Activated CD4-positive, alpha-beta T cell treated with anti-CD3 and anti-CD28 coated beads, Interleukin-2, amount 10 ng/mL, durations not matched to agents 7 days and 5 days (primary cell): ENCODE measurements around the gene CLTC. TPM values are rescaled to one million over a fixed set of nuclear protein-coding genes. Genes with fewer than 3 reads are reported as not detected.

Experiments used
- CTCF ChIA-PET: fragments of 350-600 bp; sonication (Branson Sonifier 250); formaldehyde crosslinking; loops from one replicate; lab custom pipeline; 2021; ENCODE audit warnings: antibody characterized with exemption; lab: Charles Lee
- POLR2A ChIA-PET: fragments of 350-600 bp; sonication (Branson Sonifier 250); formaldehyde crosslinking; loops from one replicate; lab custom pipeline; 2021; ENCODE audit warnings: antibody characterized with exemption; lab: Charles Lee
- DNase-seq: peaks from one replicate; pipeline ENCODE4 v3.0.0-alpha.2; 2020
- H3K27ac Mint-ChIP-seq: one replicate; pipeline ENCODE4 v1.8.0; 2021; ENCODE audit warnings: mild to moderate bottlenecking, moderate library complexity, mixed read lengths
- H3K27me3 Mint-ChIP-seq: one replicate; pipeline ENCODE4 v1.8.0; 2021; ENCODE audit warnings: mixed read lengths
- H3K36me3 Mint-ChIP-seq: one replicate; pipeline ENCODE4 v1.8.0; 2021; ENCODE audit warnings: low read depth, mixed read lengths
- H3K4me1 Mint-ChIP-seq: one replicate; pipeline ENCODE4 v1.8.0; 2021; ENCODE audit warnings: mixed read lengths
- H3K4me3 Mint-ChIP-seq: one replicate; pipeline ENCODE4 v1.8.0; 2021; ENCODE audit warnings: mild to moderate bottlenecking, moderate library complexity, mixed read lengths
- H3K9me3 Mint-ChIP-seq: one replicate; pipeline ENCODE4 v1.8.0; 2021; ENCODE audit warnings: mixed read lengths
- total RNA-seq, 2 experiments: library from RNA; stranded (reverse); gene quantifications; one replicate each; pipeline ENCODE4 v1.2.3, GENCODE V29; 2021

The CLTC gene
- total RNA-seq, 2 experiments from 2014 or later: 135 to 140 TPM

GRCh38 chr17:59668816-59669215, 49.1 kb downstream of the CLTC start:
- no peak for DNase-seq
- H3K27ac Mint-ChIP-seq: no peak overlapping the region
- H3K27me3 Mint-ChIP-seq: no peaks in the 10 kb centered on the region
- no peak overlapping the region for H3K4me3 Mint-ChIP-seq
- POLR2A ChIA-PET: interaction anchor here (0.6 kb wide), 1 partner anchor 443 kb away, joined by 4 read pairs; no protein-coding TSS in a partner anchor
- H3K9me3 Mint-ChIP-seq: no peaks in the 10 kb centered on the region
- peaks cover 24% of the 10 kb centered on the region for H3K4me1 Mint-ChIP-seq
- CTCF ChIA-PET: interaction anchor here (1.0 to 1.2 kb wide), 2 partner anchors 18 to 34 kb away, joined by 3 read pairs; no protein-coding TSS in a partner anchor
- peaks cover 43% of the 10 kb centered on the region for H3K36me3 Mint-ChIP-seq

- POLR2A ChIA-PET: interaction anchor here (0.6 kb wide), 1 partner anchor 444 kb away, joined by 4 read pairs; no protein-coding TSS in a partner anchor
These were observed 49.7 kb downstream of the CLTC start for GRCh38 chr17:59669411-59669810.

GRCh38 chr17:59669944-59670343, 50.2 kb downstream of the CLTC start:
- CTCF ChIA-PET: interaction anchor here (1.0 to 1.7 kb wide), 8 partner anchors 10 to 191 kb away, joined by 3 to 6 read pairs (median 3); no protein-coding TSS in a partner anchor
- Mint-ChIP-seq H3K36me3 (peaks cover 40% of the 10 kb centered on the region), H3K4me3 (no peak overlapping the region), H3K4me1 (peaks cover 24% of the 10 kb centered on the region), H3K9me3 (no peaks in the 10 kb centered on the region), H3K27ac (peak overlapping the region; percentile 57), H3K27me3 (no peaks in the 10 kb centered on the region)
- DNase-seq: no peak
- POLR2A ChIA-PET: no interaction called here

More at GRCh38 chr17:59669411-59669810, 49.7 kb downstream of the CLTC start:
- H3K36me3 Mint-ChIP-seq: peaks cover 40% of the 10 kb centered on the region
- DNase-seq: no peak
- H3K4me3 Mint-ChIP-seq: no peak overlapping the region
- H3K4me1 Mint-ChIP-seq: peaks cover 24% of the 10 kb centered on the region
- no peaks in the 10 kb centered on the region for H3K27me3 Mint-ChIP-seq
- no peak overlapping the region for H3K27ac Mint-ChIP-seq
- CTCF ChIA-PET: interaction anchor here (1.0 to 1.5 kb wide), 5 partner anchors 17 to 34 kb away, joined by 3 to 6 read pairs (median 3); no protein-coding TSS in a partner anchor
- H3K9me3 Mint-ChIP-seq: no peaks in the 10 kb centered on the region

GRCh38 chr17:59671386-59671785, 51.7 kb downstream of the CLTC start:
- H3K27me3 Mint-ChIP-seq: no peaks in the 10 kb centered on the region
- H3K4me3 Mint-ChIP-seq: no peak overlapping the region
- H3K27ac Mint-ChIP-seq: peak overlapping the region; percentile 43
- no peak for DNase-seq
- POLR2A ChIA-PET: no interaction called here
- peaks cover 24% of the 10 kb centered on the region for H3K4me1 Mint-ChIP-seq
- CTCF ChIA-PET: interaction anchor here (0.5 to 1.7 kb wide), 5 partner anchors 11 to 189 kb away, joined by 3 to 5 read pairs (median 4); no protein-coding TSS in a partner anchor
- H3K36me3 Mint-ChIP-seq: peaks cover 41% of the 10 kb centered on the region
- no peaks in the 10 kb centered on the region for H3K9me3 Mint-ChIP-seq

- Mint-ChIP-seq H3K4me3 (no peak overlapping the region), H3K9me3 (no peaks in the 10 kb centered on the region), H3K36me3 (peaks cover 49% of the 10 kb centered on the region), H3K27ac (no peak overlapping the region), H3K27me3 (no peaks in the 10 kb centered on the region), H3K4me1 (peaks cover 15% of the 10 kb centered on the region)
- DNase-seq: no peak
- CTCF ChIA-PET: interaction anchor here (1.1 to 1.7 kb wide), 4 partner anchors 8 to 29 kb away, joined by 3 to 5 read pairs (median 4); no protein-coding TSS in a partner anchor
- POLR2A ChIA-PET: no interaction called here
These were observed 55.5 kb downstream of the CLTC start for GRCh38 chr17:59675231-59675630.

- DNase-seq: no peak
- H3K4me3 Mint-ChIP-seq: no peak overlapping the region
- no peaks in the 10 kb centered on the region for H3K9me3 Mint-ChIP-seq
- no peak overlapping the region for H3K27ac Mint-ChIP-seq
- peaks cover 54% of the 10 kb centered on the region for H3K36me3 Mint-ChIP-seq
- POLR2A ChIA-PET: no interaction called here
- CTCF ChIA-PET: interaction anchor here (1.5 kb wide), 1 partner anchor 10 kb away, joined by 5 read pairs; no protein-coding TSS in a partner anchor
- peaks cover 5% of the 10 kb centered on the region for H3K4me1 Mint-ChIP-seq
- H3K27me3 Mint-ChIP-seq: no peaks in the 10 kb centered on the region
These were observed 57.0 kb downstream of the CLTC start for GRCh38 chr17:59676716-59677115.

GRCh38 chr17:59678918-59679317, 59.2 kb downstream of the CLTC start:
- ChIA-PET POLR2A (no interaction called here), CTCF (interaction anchor here (0.7 to 0.9 kb wide), 2 partner anchors 22 to 25 kb away, joined by 3 read pairs; no protein-coding TSS in a partner anchor)
- Mint-ChIP-seq H3K4me3 (no peak overlapping the region), H3K36me3 (peaks cover 63% of the 10 kb centered on the region), H3K4me1 (no peaks in the 10 kb centered on the region), H3K27me3 (no peaks in the 10 kb centered on the region), H3K27ac (no peak overlapping the region), H3K9me3 (no peaks in the 10 kb centered on the region)
- DNase-seq: no peak

- no peak overlapping the region for H3K4me3 Mint-ChIP-seq
- ChIA-PET POLR2A (no interaction called here), CTCF (no interaction called here)
- H3K36me3 Mint-ChIP-seq: peaks cover 62% of the 10 kb centered on the region
- no peak for DNase-seq
- H3K4me1 Mint-ChIP-seq: no peaks in the 10 kb centered on the region
- H3K27ac Mint-ChIP-seq: no peak overlapping the region
- H3K27me3 Mint-ChIP-seq: no peaks in the 10 kb centered on the region
- no peaks in the 10 kb centered on the region for H3K9me3 Mint-ChIP-seq
These were observed 60.6 kb downstream of the CLTC start for GRCh38 chr17:59680314-59680713.

- POLR2A ChIA-PET: no interaction called here
- CTCF ChIA-PET: interaction anchor here (0.7 to 1.6 kb wide), 4 partner anchors 9 to 204 kb away, joined by 3 to 5 read pairs (median 4); no protein-coding TSS in a partner anchor
- Mint-ChIP-seq H3K27ac (no peak overlapping the region), H3K9me3 (no peaks in the 10 kb centered on the region), H3K4me3 (no peak overlapping the region), H3K36me3 (peaks cover 67% of the 10 kb centered on the region), H3K4me1 (peaks cover 5% of the 10 kb centered on the region), H3K27me3 (no peaks in the 10 kb centered on the region)
- no peak for DNase-seq
These were observed 63.6 kb downstream of the CLTC start for GRCh38 chr17:59683283-59683682.

GRCh38 chr17:59684967-59685366, 65.3 kb downstream of the CLTC start:
- CTCF ChIA-PET: no interaction called here
- DNase-seq: no peak
- POLR2A ChIA-PET: no interaction called here
- Mint-ChIP-seq H3K4me1 (peaks cover 6% of the 10 kb centered on the region), H3K27me3 (no peaks in the 10 kb centered on the region), H3K9me3 (no peaks in the 10 kb centered on the region), H3K27ac (no peak overlapping the region), H3K36me3 (peaks cover 67% of the 10 kb centered on the region), H3K4me3 (no peak overlapping the region)

GRCh38 chr17:59688008-59688407, 68.3 kb downstream of the CLTC start:
- CTCF ChIA-PET: no interaction called here
- no peak overlapping the region for H3K4me3 Mint-ChIP-seq

GRCh38 chr17:59688496-59688895, 68.8 kb downstream of the CLTC start:
- Mint-ChIP-seq H3K4me1 (peaks cover 6% of the 10 kb centered on the region), H3K4me3 (no peak overlapping the region), H3K36me3 (peaks cover 62% of the 10 kb centered on the region), H3K27ac (no peak overlapping the region), H3K9me3 (no peaks in the 10 kb centered on the region), H3K27me3 (no peaks in the 10 kb centered on the region)
- ChIA-PET CTCF (interaction anchor here (0.6 to 2.7 kb wide), 2 partner anchors 18 to 80 kb away, joined by 3 to 6 read pairs; no protein-coding TSS in a partner anchor), POLR2A (no interaction called here)
- no peak for DNase-seq

More at GRCh38 chr17:59688008-59688407, 68.3 kb downstream of the CLTC start:
- Mint-ChIP-seq H3K4me1 (peaks cover 6% of the 10 kb centered on the region), H3K27ac (no peak overlapping the region), H3K27me3 (no peaks in the 10 kb centered on the region), H3K9me3 (no peaks in the 10 kb centered on the region), H3K36me3 (peaks cover 64% of the 10 kb centered on the region)
- POLR2A ChIA-PET: no interaction called here
- no peak for DNase-seq

GRCh38 chr17:59693582-59693981, 73.9 kb downstream of the CLTC start:
- Mint-ChIP-seq H3K27ac (no peak overlapping the region), H3K27me3 (no peaks in the 10 kb centered on the region), H3K36me3 (peaks cover 68% of the 10 kb centered on the region), H3K9me3 (no peaks in the 10 kb centered on the region), H3K4me3 (no peak overlapping the region), H3K4me1 (peaks cover 16% of the 10 kb centered on the region)
- no peak for DNase-seq
- CTCF ChIA-PET: no interaction called here
- POLR2A ChIA-PET: no interaction called here
